GM18907 (cell line): ENCODE data around the gene FOXK2.

Experiments used
- ATAC-seq: cut with Tn5 transposase; IDR thresholded peaks from one replicate; pipeline ENCODE4 v1.9.1; 2021; ENCODE audit warnings: mild to moderate bottlenecking, moderate library complexity; ENCODE audit not compliant: unreplicated experiment

FOXK2 gene

GRCh38 chr17:82518826-82519810 lies at the start of gene FOXK2:
FOXK2 (plus strand) TSS chr17:82519732; CDS start chr17:82519889, 157 bp downstream.
- peak; percentile 88 for ATAC-seq

- no peak for ATAC-seq
These were observed 49.5 kb upstream of the FOXK2 start for GRCh38 chr17:82470065-82470464.

- ATAC-seq: no peak
These were observed 45.1 kb upstream of the FOXK2 start for GRCh38 chr17:82474223-82475010.

GRCh38 chr17:82475458-82475857 lies 44.1 kb upstream of the FOXK2 start:
- no peak for ATAC-seq

GRCh38 chr17:82477934-82478333 lies 41.6 kb upstream of the FOXK2 start:
- no peak for ATAC-seq

- no peak for ATAC-seq
These were observed 39.9 kb upstream of the FOXK2 start for GRCh38 chr17:82479602-82480001.

GRCh38 chr17:82480318-82480717 lies 39.2 kb upstream of the FOXK2 start:
- ATAC-seq: no peak

GRCh38 chr17:82483204-82483660 lies 36.3 kb upstream of the FOXK2 start:
- no peak for ATAC-seq

- no peak for ATAC-seq
These were observed 35.7 kb upstream of the FOXK2 start for GRCh38 chr17:82483836-82484235.

- no peak for ATAC-seq
These were observed 33.1 kb upstream of the FOXK2 start for GRCh38 chr17:82486231-82487094.

- ATAC-seq: no peak
These were observed 31.6 kb upstream of the FOXK2 start for GRCh38 chr17:82487910-82488309.

- ATAC-seq: no peak
These were observed 30.4 kb upstream of the FOXK2 start for GRCh38 chr17:82489117-82489516.

- no peak for ATAC-seq
These were observed 29.6 kb upstream of the FOXK2 start for GRCh38 chr17:82489851-82490511.

- ATAC-seq: no peak
These were observed 28.9 kb upstream of the FOXK2 start for GRCh38 chr17:82490512-82491195.

- ATAC-seq: no peak
These were observed 28.4 kb upstream of the FOXK2 start for GRCh38 chr17:82491196-82491530.

- no peak for ATAC-seq
These were observed 28.0 kb upstream of the FOXK2 start for GRCh38 chr17:82491533-82491932.

- ATAC-seq: no peak
These were observed 26.8 kb upstream of the FOXK2 start for GRCh38 chr17:82492643-82493225.

GRCh38 chr17:82493226-82493781 lies 26.2 kb upstream of the FOXK2 start:
- no peak for ATAC-seq
